H1 (cell line): ENCODE data around the gene DDX50. TPM values are rescaled to one million over a fixed set of nuclear protein-coding genes. Genes with fewer than 3 reads are reported as not detected.

Experiments used
- KDM1A ChIP-seq: fragments of 200-600, 300-600 bp; sonication (generic); IDR thresholded peaks from 2 replicates; pipeline ENCODE4 v1.7.1; 2016; ENCODE audit warnings: mild to moderate bottlenecking, low read length, borderline replicate concordance
- MAFK ChIP-seq: IDR thresholded peaks from 2 replicates; pipeline ENCODE4 v1.6.1; 2012; ENCODE audit warnings: low read depth, mild to moderate bottlenecking, improper control_type of control experiment, low read length
- polyA plus RNA-seq, 7 experiments: library from polyadenylated mRNA; depleted of rRNA in 3 of 7; stranded (reverse) in 5 of 7; unstranded in 2 of 7; fragments of >200 nt in 5 of 7; fragments of 200-250 nt in 2 of 7; gene quantifications; 1 replicate in 5 of 7; 2 replicates in 1 of 7; 4 replicates in 1 of 7; pipeline versions ENCODE4 v1.2.1 to v1.2.3, GENCODE V29; 2011 to 2013; ENCODE audit warnings: missing spikeins in 2 of 7, mixed read lengths in 2 of 7
- total RNA-seq: library from RNA; stranded (reverse); fragmentation: NEBNext Ultra II Directional; extraction: Animal tissue kit (Norgen Biotek cat#: 25700); gene quantifications from 2 replicates; pipeline ENCODE4 v1.2.1, GENCODE V29; 2021
- TF ChIP-seq, protein P1 (sequence below): IDR thresholded peaks from 2 replicates; pipeline ENCODE4 v1.6.1; 2012; ENCODE audit warnings: low read length, inconsistent platforms

DDX50 gene
- total and polyA plus RNA-seq, 2 of the 8 experiments (the other 6 are each of a cell fraction or from before 2014, with no cell fraction given) = 20.0 to 36.5 TPM

GRCh38 chr10:68869623-68870022, 31.5 kb upstream of the DDX50 start (continued):
- TF ChIP-seq MAFK (no peak), KDM1A (no peak)
- TF ChIP-seq, protein P1, sequence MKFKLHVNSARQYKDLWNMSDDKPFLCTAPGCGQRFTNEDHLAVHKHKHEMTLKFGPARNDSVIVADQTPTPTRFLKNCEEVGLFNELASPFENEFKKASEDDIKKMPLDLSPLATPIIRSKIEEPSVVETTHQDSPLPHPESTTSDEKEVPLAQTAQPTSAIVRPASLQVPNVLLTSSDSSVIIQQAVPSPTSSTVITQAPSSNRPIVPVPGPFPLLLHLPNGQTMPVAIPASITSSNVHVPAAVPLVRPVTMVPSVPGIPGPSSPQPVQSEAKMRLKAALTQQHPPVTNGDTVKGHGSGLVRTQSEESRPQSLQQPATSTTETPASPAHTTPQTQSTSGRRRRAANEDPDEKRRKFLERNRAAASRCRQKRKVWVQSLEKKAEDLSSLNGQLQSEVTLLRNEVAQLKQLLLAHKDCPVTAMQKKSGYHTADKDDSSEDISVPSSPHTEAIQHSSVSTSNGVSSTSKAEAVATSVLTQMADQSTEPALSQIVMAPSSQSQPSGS = no peak
